ENCODE measurements around the gene TXLNA. TPM values are rescaled to one million over a fixed set of nuclear protein-coding genes. Genes with fewer than 3 reads are reported as not detected.
A peak's percentile ranks its signal among the peaks of the same experiment; 100 is the strongest.
"Not testable (repeated sequence)": the region's sequence is repeated elsewhere in the genome, so short reads cannot be mapped to it uniquely, and the experiment has no call there.

The TXLNA gene
- 10 to 100 TPM; 84.3 to 86.2 TPM for total RNA-seq

- Mint-ChIP-seq H3K4me3 (peak within 1 kb of the TSS; percentile 86), H3K36me3 (ENCODE audit: low read depth) (peaks cover 39% of the 10 kb centered on the region), H3K27me3 (ENCODE audit: low read depth) (no peaks in the 10 kb centered on the region), H3K4me1 (ENCODE audit: low read depth) (peaks cover 47% of the 10 kb centered on the region), H3K9me3 (no peaks in the 10 kb centered on the region), H3K27ac (peak within 1 kb of the TSS; percentile 96)
- CTCF ChIA-PET = interaction anchor here (1.0 to 1.8 kb wide), 2 partner anchors 21 to 36 kb away, joined by 3 to 4 read pairs; partner anchors contain the start of gene CCDC28B
- intact Hi-C loops (cut with micrococcal nuclease) = loop anchor here (1.0 to 2.0 kb wide), 7 partner anchors 22 to 471 kb away; partner anchors contain the start of genes EIF3I, KHDRBS1, KPNA6 and LCK
- peak; percentile 94 for DNase-seq
Observed at GRCh38 chr1:32179443-32180185, at the start of gene TXLNA. Gene TXLNA (plus strand): TSS chr1:32179675. CDS start chr1:32180346, 671 bp downstream.

DNA sequence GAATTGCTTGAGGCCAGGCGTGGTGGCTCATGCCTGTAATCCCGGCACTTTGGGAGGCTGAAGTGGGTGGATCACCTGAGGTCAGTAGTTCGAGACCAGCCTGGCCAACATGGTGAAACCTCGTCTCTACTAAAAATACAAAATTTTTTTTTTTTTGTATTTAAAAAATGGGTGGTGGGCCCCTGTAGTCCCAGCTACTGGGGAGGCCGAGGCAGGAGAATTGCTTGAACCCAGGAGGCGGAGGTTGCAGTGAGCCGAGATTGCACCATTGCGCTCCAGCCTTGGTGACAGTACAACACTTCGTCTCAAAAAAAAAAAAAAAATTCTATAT, 45.6 kb upstream of the TXLNA start:
- H3K36me3 Mint-ChIP-seq (ENCODE audit: low read depth); DNase-seq; H3K27me3 Mint-ChIP-seq (ENCODE audit: low read depth); H3K4me3 Mint-ChIP-seq; H3K27ac Mint-ChIP-seq; intact Hi-C loops (cut with micrococcal nuclease); H3K9me3 Mint-ChIP-seq: not testable (repeated sequence)
- H3K4me1 Mint-ChIP-seq (ENCODE audit: low read depth) = peaks cover 32% of the 10 kb centered on the region
- CTCF ChIA-PET = interaction anchor here (0.6 to 0.7 kb wide), 3 partner anchors 16 to 142 kb away, joined by 3 read pairs; no protein-coding TSS in a partner anchor

- Mint-ChIP-seq H3K36me3 (ENCODE audit: low read depth) (peaks cover 8% of the 10 kb centered on the region), H3K9me3 (no peaks in the 10 kb centered on the region), H3K4me3 (no peak overlapping the region), H3K4me1 (ENCODE audit: low read depth) (peaks cover 44% of the 10 kb centered on the region), H3K27ac (no peak overlapping the region), H3K27me3 (ENCODE audit: low read depth) (no peaks in the 10 kb centered on the region)
- intact Hi-C loops (cut with micrococcal nuclease) = no loop called here
- CTCF ChIA-PET = no interaction called here
- no peak for DNase-seq
Observed at GRCh38 chr1:32137111-32137510, 42.4 kb upstream of the TXLNA start.

DNA sequence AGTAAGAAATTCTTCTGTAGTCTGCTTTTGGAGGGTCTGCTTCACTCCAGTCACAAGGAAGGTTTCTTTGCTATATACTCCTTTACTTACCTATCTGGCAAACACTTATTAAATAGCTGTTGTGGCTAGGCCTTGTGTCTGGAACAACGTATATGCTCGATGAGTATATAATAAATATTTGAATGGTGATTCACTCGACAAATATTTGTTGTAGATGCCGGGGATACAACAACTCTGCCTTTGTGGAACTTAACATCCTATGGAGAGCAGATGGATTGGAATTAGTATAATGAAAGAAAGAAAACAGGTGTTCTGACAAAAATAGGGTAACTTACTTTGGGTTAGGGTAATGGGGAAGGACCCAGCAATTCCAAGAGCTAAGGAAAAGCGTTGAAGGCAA, 40.5 kb upstream of the TXLNA start:
- Mint-ChIP-seq H3K9me3 (no peaks in the 10 kb centered on the region), H3K27ac (no peak overlapping the region), H3K4me3 (no peak overlapping the region), H3K4me1 (ENCODE audit: low read depth) (peaks cover 52% of the 10 kb centered on the region), H3K36me3 (ENCODE audit: low read depth) (peaks cover 8% of the 10 kb centered on the region), H3K27me3 (ENCODE audit: low read depth) (no peaks in the 10 kb centered on the region)
- CTCF ChIA-PET = interaction anchor here (0.8 to 1.2 kb wide), 2 partner anchors 66 to 109 kb away, joined by 3 read pairs; partner anchors contain the start of gene TMEM39B
- intact Hi-C loops (cut with micrococcal nuclease) = no loop called here
- DNase-seq = no peak

DNA sequence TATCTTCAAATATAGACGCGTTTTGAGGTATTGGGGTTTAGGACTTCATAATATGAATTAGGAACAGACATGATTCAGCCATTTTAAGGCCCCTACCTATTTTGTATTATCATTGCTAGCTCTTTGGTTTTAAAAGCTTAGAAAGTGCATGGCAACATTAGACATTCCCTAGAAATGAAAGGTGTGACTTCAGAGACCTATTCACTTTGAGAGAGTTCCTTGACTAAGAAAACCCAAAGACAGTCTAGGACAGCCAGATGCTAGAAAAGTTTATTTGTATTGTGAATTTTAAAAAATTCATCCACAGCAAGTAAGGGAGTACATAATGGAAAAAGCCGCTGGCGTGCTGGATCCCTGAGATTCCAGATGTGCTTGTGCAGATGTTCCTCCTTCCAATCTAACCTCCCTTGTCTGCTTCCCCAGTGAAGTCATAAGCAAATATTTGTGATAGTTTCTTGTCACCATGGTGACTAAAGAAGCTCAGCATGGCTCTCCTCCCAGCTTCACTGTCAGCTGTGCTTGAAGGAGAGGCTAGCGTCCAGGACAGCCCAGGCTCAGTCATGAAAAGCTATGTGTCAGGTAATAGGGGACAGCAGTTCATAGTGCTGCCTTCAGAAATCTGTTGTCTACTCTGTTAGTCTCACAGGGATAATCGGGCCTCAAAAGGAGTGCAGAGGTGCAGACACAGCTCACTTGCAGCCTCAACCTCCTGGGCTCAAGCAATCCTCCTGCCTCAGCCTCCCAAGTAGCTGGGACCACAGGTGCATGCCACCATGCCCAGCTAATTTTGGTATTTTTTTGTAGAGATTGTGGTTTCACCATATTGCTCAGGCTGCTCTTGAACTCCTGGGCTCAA, 36.8 kb upstream of the TXLNA start:
- Mint-ChIP-seq H3K36me3 (ENCODE audit: low read depth) (peaks cover 10% of the 10 kb centered on the region), H3K4me1 (ENCODE audit: low read depth) (peaks cover 59% of the 10 kb centered on the region), H3K9me3 (peaks cover 4% of the 10 kb centered on the region), H3K27me3 (ENCODE audit: low read depth) (no peaks in the 10 kb centered on the region), H3K4me3 (no peak overlapping the region), H3K27ac (no peak overlapping the region)
- CTCF ChIA-PET = interaction anchor here (0.6 kb wide), 1 partner anchor 258 kb away, joined by 3 read pairs; no protein-coding TSS in a partner anchor
- intact Hi-C loops (cut with micrococcal nuclease) = no loop called here
- no peak for DNase-seq

- DNase-seq; H3K4me3 Mint-ChIP-seq; H3K27ac Mint-ChIP-seq; intact Hi-C loops (cut with micrococcal nuclease); H3K27me3 Mint-ChIP-seq (ENCODE audit: low read depth): not testable (repeated sequence)
- CTCF ChIA-PET = interaction anchor here (0.6 kb wide), 1 partner anchor 258 kb away, joined by 3 read pairs; no protein-coding TSS in a partner anchor
- peaks cover 13% of the 10 kb centered on the region for H3K36me3 Mint-ChIP-seq (ENCODE audit: low read depth)
- H3K4me1 Mint-ChIP-seq (ENCODE audit: low read depth) = peaks cover 54% of the 10 kb centered on the region
- H3K9me3 Mint-ChIP-seq = peaks cover 10% of the 10 kb centered on the region
Observed at GRCh38 chr1:32143302-32143695, 36.2 kb upstream of the TXLNA start.

- intact Hi-C loops (cut with micrococcal nuclease) = no loop called here
- Mint-ChIP-seq H3K27me3 (ENCODE audit: low read depth) (no peaks in the 10 kb centered on the region), H3K4me1 (ENCODE audit: low read depth) (peaks cover 47% of the 10 kb centered on the region), H3K27ac (no peak overlapping the region), H3K9me3 (peaks cover 14% of the 10 kb centered on the region), H3K4me3 (no peak overlapping the region), H3K36me3 (ENCODE audit: low read depth) (peaks cover 16% of the 10 kb centered on the region)
- CTCF ChIA-PET = no interaction called here
- DNase-seq = no peak
Observed at GRCh38 chr1:32144033-32144432, 35.4 kb upstream of the TXLNA start.

DNA sequence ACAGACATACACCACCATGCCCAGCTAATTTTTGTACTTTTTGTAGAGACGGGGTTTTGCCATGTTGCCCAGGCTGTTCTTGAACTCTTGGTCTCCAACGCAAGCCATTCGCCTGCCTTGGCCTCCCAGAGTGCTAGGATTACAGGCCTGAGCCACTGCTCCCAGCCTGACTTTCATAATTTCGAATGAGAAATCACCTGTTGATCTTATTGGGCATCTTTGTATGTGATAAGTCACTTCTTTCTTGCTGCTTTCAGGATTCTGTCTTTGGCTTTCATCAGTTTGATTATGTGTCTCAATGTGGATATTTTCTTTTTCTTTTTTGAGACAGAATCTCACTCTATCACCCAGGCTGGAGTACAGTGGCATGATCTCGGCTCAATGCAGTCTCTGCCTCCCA, 31.7 kb upstream of the TXLNA start:
- H3K4me3 Mint-ChIP-seq; H3K27ac Mint-ChIP-seq; DNase-seq; intact Hi-C loops (cut with micrococcal nuclease); H3K27me3 Mint-ChIP-seq (ENCODE audit: low read depth): not testable (repeated sequence)
- peaks cover 35% of the 10 kb centered on the region for H3K4me1 Mint-ChIP-seq (ENCODE audit: low read depth)
- peaks cover 15% of the 10 kb centered on the region for H3K9me3 Mint-ChIP-seq
- CTCF ChIA-PET = interaction anchor here (0.6 kb wide), 1 partner anchor 132 kb away, joined by 4 read pairs; no protein-coding TSS in a partner anchor
- H3K36me3 Mint-ChIP-seq (ENCODE audit: low read depth) = peaks cover 20% of the 10 kb centered on the region

- Mint-ChIP-seq H3K4me3 (no peak overlapping the region), H3K27me3 (ENCODE audit: low read depth) (no peaks in the 10 kb centered on the region), H3K27ac (no peak overlapping the region), H3K36me3 (ENCODE audit: low read depth) (peaks cover 20% of the 10 kb centered on the region), H3K4me1 (ENCODE audit: low read depth) (peaks cover 12% of the 10 kb centered on the region), H3K9me3 (peaks cover 15% of the 10 kb centered on the region)
- no peak for DNase-seq
- intact Hi-C loops (cut with micrococcal nuclease) = no loop called here
- CTCF ChIA-PET = interaction anchor here (0.7 kb wide), 1 partner anchor 274 kb away, joined by 5 read pairs; no protein-coding TSS in a partner anchor
Observed at GRCh38 chr1:32150847-32151246, 28.6 kb upstream of the TXLNA start.

DNA sequence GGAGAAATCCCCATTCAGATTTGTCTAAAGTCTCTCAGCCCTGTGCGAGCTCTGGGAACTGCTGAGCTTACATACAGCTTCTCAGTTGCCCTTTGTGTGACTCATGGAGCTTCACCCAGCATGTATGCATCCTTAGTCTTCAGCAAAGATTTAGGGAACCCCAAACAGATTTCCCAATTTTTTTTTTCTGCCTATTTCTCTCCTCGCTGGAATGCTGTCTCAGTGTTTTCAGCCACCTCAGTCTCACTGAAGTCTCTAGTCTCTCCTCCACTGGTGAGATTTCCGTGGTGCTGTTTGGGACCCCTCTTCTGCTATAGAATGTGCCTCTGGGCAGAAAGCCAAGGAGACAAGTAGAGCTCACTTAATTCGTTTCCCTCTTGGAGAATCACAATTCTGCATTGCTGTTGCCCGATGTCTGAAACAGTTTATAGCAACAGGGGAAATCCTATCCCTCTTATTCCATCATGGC, 28.1 kb upstream of the TXLNA start:
- H3K36me3 Mint-ChIP-seq (ENCODE audit: low read depth) = peaks cover 21% of the 10 kb centered on the region
- peaks cover 15% of the 10 kb centered on the region for H3K9me3 Mint-ChIP-seq
- CTCF ChIA-PET = no interaction called here
- intact Hi-C loops (cut with micrococcal nuclease) = no loop called here
- H3K27me3 Mint-ChIP-seq (ENCODE audit: low read depth) = no peaks in the 10 kb centered on the region
- no peak overlapping the region for H3K27ac Mint-ChIP-seq
- no peak for DNase-seq
- H3K4me1 Mint-ChIP-seq (ENCODE audit: low read depth) = peaks cover 10% of the 10 kb centered on the region
- no peak overlapping the region for H3K4me3 Mint-ChIP-seq

GRCh38 chr1:32159189-32159588, 20.3 kb upstream of the TXLNA start:
- H3K9me3 Mint-ChIP-seq = no peaks in the 10 kb centered on the region
- H3K4me1 Mint-ChIP-seq (ENCODE audit: low read depth) = peaks cover 5% of the 10 kb centered on the region
- DNase-seq = no peak
- CTCF ChIA-PET = no interaction called here
- intact Hi-C loops (cut with micrococcal nuclease) = no loop called here
- no peak overlapping the region for H3K27ac Mint-ChIP-seq
- no peak overlapping the region for H3K4me3 Mint-ChIP-seq
- no peaks in the 10 kb centered on the region for H3K27me3 Mint-ChIP-seq (ENCODE audit: low read depth)
- H3K36me3 Mint-ChIP-seq (ENCODE audit: low read depth) = peaks cover 20% of the 10 kb centered on the region

DNA sequence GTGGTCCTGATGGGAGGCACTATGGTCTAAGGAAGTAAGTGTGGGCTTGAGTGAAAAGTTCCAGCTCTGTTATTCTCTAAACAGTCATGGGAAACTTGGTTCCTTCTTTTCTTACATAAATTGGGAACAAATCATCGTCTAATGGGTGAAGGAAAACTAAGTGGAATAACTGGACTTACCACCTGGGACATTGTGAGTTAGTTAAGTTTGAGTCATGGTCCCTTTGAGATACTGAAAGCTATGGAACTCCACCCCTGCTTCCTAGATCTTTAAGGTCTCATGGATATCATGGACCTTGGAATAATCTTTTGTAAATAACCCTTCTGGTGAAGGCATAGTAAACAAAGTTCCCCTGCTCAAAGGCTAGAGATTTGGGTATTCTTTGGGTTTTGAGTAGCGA, 16.1 kb upstream of the TXLNA start:
- intact Hi-C loops (cut with micrococcal nuclease) = no loop called here
- CTCF ChIA-PET = interaction anchor here (0.6 kb wide), 1 partner anchor 102 kb away, joined by 5 read pairs; no protein-coding TSS in a partner anchor
- Mint-ChIP-seq H3K27me3 (ENCODE audit: low read depth) (no peaks in the 10 kb centered on the region), H3K4me3 (no peak overlapping the region), H3K9me3 (no peaks in the 10 kb centered on the region), H3K4me1 (ENCODE audit: low read depth) (peaks cover 5% of the 10 kb centered on the region), H3K27ac (no peak overlapping the region), H3K36me3 (ENCODE audit: low read depth) (peaks cover 22% of the 10 kb centered on the region)
- DNase-seq = no peak
